PC-3 (cell line): ENCODE measurements around the gene TRIM27. TPM values are rescaled to one million over a fixed set of nuclear protein-coding genes. Genes with fewer than 3 reads are reported as not detected.

ENCODE experiments used
- ATAC-seq: fragments of 200-7000 bp; cut with Tn5 transposase; 2 replicates; pipeline ENCODE4 v1.9.1; 2020; ENCODE audit warnings: mild to moderate bottlenecking, moderate library complexity
- BruUV-seq: library from RNA; stranded (reverse); fragments of 400-500 nt; replicated peaks from 2 replicates; lab custom pipeline; 2021; lab: Mats Ljungman, UMichigan
- CTCF ChIA-PET: fragments of 300-600 bp; sonication (Branson Sonifier 250); formaldehyde crosslinking; loops from one replicate; lab custom pipeline; 2022; ENCODE audit warnings: antibody characterized with exemption; lab: Charles Lee
- POLR2A ChIA-PET: fragments of 300-600 bp; sonication (Branson Sonifier 250); formaldehyde crosslinking; loops from one replicate; lab custom pipeline; 2022; ENCODE audit warnings: antibody characterized with exemption; ENCODE audit not compliant: unreplicated experiment; lab: Charles Lee
- DNase-seq: peaks from one replicate; pipeline ENCODE4 v3.0.0-alpha.2; 2015
- H2AFZ ChIP-seq: fragments of 300-600 bp; sonication (generic); 2 replicates; pipeline ENCODE4 v1.6.0; 2016; ENCODE audit warnings: antibody characterized with exemption, low read length
- H3F3A ChIP-seq: fragments of 300-600 bp; sonication (generic); one replicate; pipeline ENCODE4 v1.6.0; 2017; ENCODE audit warnings: antibody characterized with exemption, low read length, control low read depth, mild to moderate bottlenecking; ENCODE audit not compliant: unreplicated experiment
- H3K27ac ChIP-seq: fragments of 300-600 bp; sonication (generic); 2 replicates; pipeline ENCODE4 v1.5.1; 2016; ENCODE audit warnings: mild to moderate bottlenecking, low read length
- H3K27me3 ChIP-seq: fragments of 300-600 bp; sonication (generic); 2 replicates; pipeline ENCODE4 v1.6.1; 2016; ENCODE audit warnings: low read length, mixed read lengths
- H3K36me3 ChIP-seq: fragments of 300-600 bp; sonication (generic); 2 replicates; pipeline ENCODE4 v1.6.1; 2016; ENCODE audit warnings: low read depth, mixed run types, low read length, mixed read lengths
- H3K4me1 ChIP-seq: fragments of 300-600 bp; sonication (generic); 2 replicates; pipeline ENCODE4 v1.5.1; 2016; ENCODE audit warnings: low read length; ENCODE audit not compliant: insufficient read depth
- H3K4me2 ChIP-seq: fragments of 300-600 bp; sonication (generic); 2 replicates; pipeline ENCODE4 v1.6.0; 2016; ENCODE audit warnings: low read length
- H3K4me3 ChIP-seq: fragments of 300-600 bp; sonication (generic); 2 replicates; pipeline ENCODE4 v1.5.1; 2016; ENCODE audit warnings: mild to moderate bottlenecking, low read length, mixed read lengths
- H3K79me2 ChIP-seq: fragments of 300-600 bp; sonication (generic); 2 replicates; pipeline ENCODE4 v1.6.1; 2017; ENCODE audit warnings: low read length, mixed read lengths
- H3K9ac ChIP-seq: fragments of 300-600 bp; sonication (generic); 2 replicates; pipeline ENCODE4 v1.6.0; 2016; ENCODE audit warnings: mild to moderate bottlenecking, low read length
- H3K9me2 ChIP-seq: fragments of 300-600 bp; sonication (generic); replicated peaks from 2 replicates; pipeline ENCODE4 v1.6.1; 2016; ENCODE audit warnings: mixed run types, low read length, mixed read lengths
- H3K9me3 ChIP-seq: fragments of 300-600 bp; sonication (generic); 2 replicates; pipeline ENCODE4 v1.6.1; 2016; ENCODE audit warnings: low read length, mixed read lengths
- H4K20me1 ChIP-seq: fragments of 300-600 bp; sonication (generic); 2 replicates; pipeline ENCODE4 v1.6.1; 2016; ENCODE audit warnings: low read length, mixed read lengths
- EZH2 ChIP-seq: fragments of 300-600 bp; sonication (generic); IDR thresholded peaks from one replicate; pipeline ENCODE4 v1.6.1; 2017; ENCODE audit warnings: antibody characterized with exemption, mild to moderate bottlenecking, low read length; ENCODE audit not compliant: unreplicated experiment
- EZH2phosphoT487 ChIP-seq: fragments of 300-600 bp; sonication (generic); IDR thresholded peaks from 2 replicates; pipeline ENCODE4 v1.6.1; 2018; ENCODE audit warnings: mild to moderate bottlenecking, antibody characterized with exemption, low read length, borderline replicate concordance
- intact Hi-C: fragments of 100-400 bp; cut with micrococcal nuclease; formaldehyde crosslinking; loops from 2 replicates; pipeline ENCODE4 v1.9.0; 2023
- total RNA-seq: library from RNA; depleted of rRNA; stranded (reverse); fragments of >200 nt; gene quantifications from 2 replicates; pipeline ENCODE4 v1.2.3, GENCODE V29; 2014
- TF ChIP-seq, protein P1 (sequence below): fragments of 300-600 bp; sonication (generic); conservative IDR thresholded peaks from 2 replicates; pipeline ENCODE4 v1.5.1; 2017; ENCODE audit warnings: antibody characterized with exemption, low read depth, mild to moderate bottlenecking, low read length

TRIM27 gene
- total RNA-seq, 1 experiment from 2014 or later, result 85.8 TPM

DNA sequence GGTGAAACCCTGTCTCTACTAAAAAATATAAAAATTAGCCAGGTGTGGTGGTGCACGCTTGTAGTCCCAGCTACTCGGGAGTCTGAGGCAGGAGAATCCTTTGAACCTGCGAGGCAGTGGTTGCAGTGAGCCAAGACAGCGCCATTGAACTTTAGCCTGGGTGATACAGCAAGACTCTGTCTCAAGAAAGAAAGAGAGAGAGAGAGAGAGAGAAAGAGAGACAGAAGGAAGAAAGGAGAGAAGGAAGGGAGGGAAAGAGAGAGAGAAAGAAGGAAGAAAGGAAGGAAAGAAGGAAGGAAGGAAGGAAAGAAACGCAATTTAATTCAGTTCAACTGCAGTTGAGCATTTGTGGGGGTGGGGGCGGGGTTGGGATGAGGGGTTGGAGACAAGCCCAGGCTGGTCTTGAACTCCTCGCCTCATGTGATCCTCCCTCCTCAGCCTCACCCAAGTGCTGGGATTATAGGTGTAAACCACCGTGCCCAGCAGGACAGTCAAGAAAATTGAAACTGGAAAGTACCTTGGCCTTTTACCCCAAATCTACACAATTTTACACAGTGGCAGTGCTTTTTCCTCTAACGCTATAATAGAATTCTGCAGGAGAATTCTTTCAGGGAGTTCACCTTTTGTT is 30.5 kb downstream of the TRIM27 start:
- no peaks in the 10 kb centered on the region for H3K27me3 ChIP-seq
- no peaks in the 10 kb centered on the region for H3K79me2 ChIP-seq
- H3K36me3 ChIP-seq, result no peaks in the 10 kb centered on the region
- ChIA-PET POLR2A (no interaction called here), CTCF (no interaction called here)
- TF ChIP-seq, protein P1, sequence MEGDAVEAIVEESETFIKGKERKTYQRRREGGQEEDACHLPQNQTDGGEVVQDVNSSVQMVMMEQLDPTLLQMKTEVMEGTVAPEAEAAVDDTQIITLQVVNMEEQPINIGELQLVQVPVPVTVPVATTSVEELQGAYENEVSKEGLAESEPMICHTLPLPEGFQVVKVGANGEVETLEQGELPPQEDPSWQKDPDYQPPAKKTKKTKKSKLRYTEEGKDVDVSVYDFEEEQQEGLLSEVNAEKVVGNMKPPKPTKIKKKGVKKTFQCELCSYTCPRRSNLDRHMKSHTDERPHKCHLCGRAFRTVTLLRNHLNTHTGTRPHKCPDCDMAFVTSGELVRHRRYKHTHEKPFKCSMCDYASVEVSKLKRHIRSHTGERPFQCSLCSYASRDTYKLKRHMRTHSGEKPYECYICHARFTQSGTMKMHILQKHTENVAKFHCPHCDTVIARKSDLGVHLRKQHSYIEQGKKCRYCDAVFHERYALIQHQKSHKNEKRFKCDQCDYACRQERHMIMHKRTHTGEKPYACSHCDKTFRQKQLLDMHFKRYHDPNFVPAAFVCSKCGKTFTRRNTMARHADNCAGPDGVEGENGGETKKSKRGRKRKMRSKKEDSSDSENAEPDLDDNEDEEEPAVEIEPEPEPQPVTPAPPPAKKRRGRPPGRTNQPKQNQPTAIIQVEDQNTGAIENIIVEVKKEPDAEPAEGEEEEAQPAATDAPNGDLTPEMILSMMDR, result no peak
- TF ChIP-seq EZH2phosphoT487 (no peak), EZH2 (no peak)
- H3K4me3 ChIP-seq, result no peak overlapping the region
- peaks cover 5% of the 10 kb centered on the region for H3F3A ChIP-seq
- intact Hi-C loops, result no loop called here
- DNase-seq (no peak), ATAC-seq (no peak)
- H3K9me3 ChIP-seq, result no peaks in the 10 kb centered on the region
- BruUV-seq, result no TSS peak
- H3K9me2 ChIP-seq, result no peaks in the 10 kb centered on the region
- no peak overlapping the region for H3K4me2 ChIP-seq
- H3K27ac ChIP-seq, result no peak overlapping the region
- no peak overlapping the region for H3K9ac ChIP-seq
- H4K20me1 ChIP-seq, result no peaks in the 10 kb centered on the region
- peaks cover 10% of the 10 kb centered on the region for H3K4me1 ChIP-seq
- H2AFZ ChIP-seq, result no peak overlapping the region

DNA sequence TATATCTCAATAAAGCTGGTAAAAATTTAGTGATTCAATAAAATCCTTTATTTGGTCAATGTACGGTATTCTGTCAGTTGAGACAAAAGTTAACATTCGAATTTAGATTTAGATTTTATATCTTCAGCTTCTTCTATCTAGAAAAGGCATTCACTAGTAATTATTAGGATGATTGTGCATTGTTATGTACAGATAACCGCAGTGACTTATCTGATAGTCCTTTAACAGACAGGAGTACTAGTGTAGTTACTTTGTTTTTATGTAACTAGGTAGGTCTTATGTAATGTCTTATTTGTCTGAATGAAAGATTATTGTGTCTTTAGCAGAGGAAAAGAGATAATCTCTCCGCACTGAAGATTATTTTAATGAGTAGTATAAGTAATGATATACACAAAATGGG is 31.3 kb downstream of the TRIM27 start:
- Histone ChIP-seq H3K9ac (no peak overlapping the region), H3K9me3 (no peaks in the 10 kb centered on the region), H3K36me3 (no peaks in the 10 kb centered on the region), H3K4me2 (no peak overlapping the region), H2AFZ (no peak overlapping the region), H3K9me2 (no peaks in the 10 kb centered on the region), H4K20me1 (no peaks in the 10 kb centered on the region), H3K79me2 (no peaks in the 10 kb centered on the region), H3K4me3 (no peak overlapping the region), H3K27me3 (no peaks in the 10 kb centered on the region), H3K4me1 (peaks cover 6% of the 10 kb centered on the region), H3F3A (peaks cover 5% of the 10 kb centered on the region), H3K27ac (no peak overlapping the region)
- DNase-seq (no peak), ATAC-seq (no peak)
- CTCF ChIA-PET, result no interaction called here
- POLR2A ChIA-PET, result no interaction called here
- intact Hi-C loops, result no loop called here
- BruUV-seq, result no TSS peak
- TF ChIP-seq EZH2phosphoT487, result no peak
- no peak for TF ChIP-seq EZH2
- TF ChIP-seq, protein P1, result no peak

DNA sequence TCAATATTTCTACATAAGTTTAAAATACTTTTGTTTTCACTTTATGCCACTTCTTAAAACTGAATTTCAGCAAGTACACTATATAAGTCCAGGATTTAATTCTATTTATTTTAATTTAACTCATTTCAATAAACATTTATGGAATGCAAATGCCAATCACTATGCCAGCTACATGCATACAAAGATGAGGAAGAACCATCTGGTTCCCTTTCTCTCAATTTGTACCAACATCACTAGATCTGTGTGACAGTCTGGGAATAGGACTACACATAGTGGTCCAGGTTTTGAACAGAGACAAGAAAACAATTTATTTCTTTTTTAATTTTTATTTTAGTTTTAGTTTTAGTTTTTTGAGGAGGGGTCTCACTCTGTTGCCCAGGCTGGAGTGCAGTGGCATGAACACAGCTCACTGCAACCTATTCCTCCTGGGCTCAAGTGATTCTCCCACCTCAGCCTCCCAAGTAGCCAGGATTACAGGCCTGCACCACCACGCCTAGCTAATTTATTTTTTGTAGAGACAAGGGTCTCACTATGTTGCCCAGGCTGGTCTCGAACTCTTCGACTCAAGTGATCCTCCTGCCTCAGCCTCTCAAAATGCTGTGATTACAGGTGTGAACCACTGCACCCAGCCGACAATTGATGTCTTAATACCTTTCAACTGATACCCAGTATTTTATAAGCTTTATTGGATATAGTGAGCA is 35.8 kb downstream of the TRIM27 start:
- CTCF ChIA-PET, result no interaction called here

More for the DNA sequence above, 35.8 kb downstream of the TRIM27 start:
- H3F3A ChIP-seq, result no peaks in the 10 kb centered on the region
- no peak overlapping the region for H2AFZ ChIP-seq
- H3K4me3 ChIP-seq, result no peak overlapping the region
- intact Hi-C loops, result no loop called here
- H3K27ac ChIP-seq, result no peak overlapping the region
- H3K27me3 ChIP-seq, result no peaks in the 10 kb centered on the region
- no TSS peak for BruUV-seq
- POLR2A ChIA-PET, result no interaction called here
- no peak overlapping the region for H3K9ac ChIP-seq
- no peaks in the 10 kb centered on the region for H4K20me1 ChIP-seq
- ATAC-seq (no peak), DNase-seq (no peak)
- H3K36me3 ChIP-seq, result no peaks in the 10 kb centered on the region
- H3K9me3 ChIP-seq, result no peaks in the 10 kb centered on the region
- no peaks in the 10 kb centered on the region for H3K9me2 ChIP-seq
- no peaks in the 10 kb centered on the region for H3K4me1 ChIP-seq
- H3K4me2 ChIP-seq, result no peak overlapping the region
- no peaks in the 10 kb centered on the region for H3K79me2 ChIP-seq
- TF ChIP-seq, protein P1, result no peak
- TF ChIP-seq EZH2, result no peak
